ENCODE results near the gene ECHS1. TPM values are rescaled to one million over a fixed set of nuclear protein-coding genes. Genes with fewer than 3 reads are reported as not detected.
"Not testable (repeated sequence)": the region's sequence is repeated elsewhere in the genome, so short reads cannot be mapped to it uniquely, and the experiment has no call there.

The ECHS1 gene
- total RNA-seq: 64.1 TPM

- DNase-seq (ENCODE audit: low spot score): peak; percentile 98
- intact Hi-C loops (cut with DNase I): no loop called here
Observed at GRCh38 chr10:133373174-133374090, at the start of gene ECHS1. Gene ECHS1, minus strand, starts transcription at chr10:133373354. Its CDS starts 21 bp downstream, at chr10:133373333.

DNA sequence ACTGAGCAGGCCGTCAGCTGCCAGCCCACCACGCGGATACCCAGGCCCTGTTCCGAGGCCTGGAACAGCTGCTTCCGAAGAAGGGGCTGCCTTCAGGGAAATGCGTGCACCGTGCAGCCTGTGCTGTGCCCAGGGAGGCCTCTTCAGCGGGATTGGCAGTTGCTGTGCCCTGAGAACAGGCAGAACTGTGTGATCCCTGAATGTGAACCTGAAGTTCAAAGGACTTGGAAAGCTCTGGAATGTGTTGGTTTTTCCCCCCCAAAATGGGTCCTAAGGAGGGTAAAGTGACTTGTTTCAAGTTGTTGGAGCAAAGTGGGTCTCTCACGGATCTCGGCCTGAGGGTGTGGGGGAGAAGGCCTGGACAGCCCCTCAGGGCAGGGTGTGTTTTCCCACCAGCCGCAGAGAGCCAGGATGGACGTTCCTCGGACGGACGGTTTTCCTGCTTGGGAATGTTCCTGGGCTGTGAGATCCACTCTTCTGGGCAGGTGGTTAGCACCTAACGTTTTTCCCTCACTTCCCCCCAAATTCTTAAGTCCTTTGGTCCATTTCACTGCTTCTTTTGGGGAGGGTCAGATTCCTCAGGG, 49.2 kb upstream of the ECHS1 start:
- DNase-seq (ENCODE audit: low spot score) (no peak), ATAC-seq (no peak)
- intact Hi-C loops (cut with DNase I): no loop called here

More at GRCh38 chr10:133373174-133374090, at the start of gene ECHS1:
- ATAC-seq: peak; percentile 98

- no peak for ATAC-seq
- no peak for DNase-seq (ENCODE audit: low spot score)
- intact Hi-C loops (cut with DNase I): no loop called here
Observed at GRCh38 chr10:133421336-133422222, 48.4 kb upstream of the ECHS1 start.

- intact Hi-C loops (cut with DNase I): no loop called here
- ATAC-seq (no peak), DNase-seq (ENCODE audit: low spot score) (no peak)
Observed at GRCh38 chr10:133420579-133420978, 47.4 kb upstream of the ECHS1 start.

GRCh38 chr10:133420028-133420427, 46.9 kb upstream of the ECHS1 start:
- ATAC-seq (no peak), DNase-seq (ENCODE audit: low spot score) (no peak)
- intact Hi-C loops (cut with DNase I): no loop called here

- DNase-seq (ENCODE audit: low spot score): no peak
- ATAC-seq: no peak
- intact Hi-C loops (cut with DNase I): no loop called here
Observed at GRCh38 chr10:133419211-133419950, 46.2 kb upstream of the ECHS1 start.

- DNase-seq (ENCODE audit: low spot score) (no peak), ATAC-seq (no peak)
- intact Hi-C loops (cut with DNase I): no loop called here
Observed at GRCh38 chr10:133418289-133418993, 45.3 kb upstream of the ECHS1 start.

- intact Hi-C loops (cut with DNase I): no loop called here
- ATAC-seq: no peak
Observed at GRCh38 chr10:133415752-133416151, 42.6 kb upstream of the ECHS1 start.

GRCh38 chr10:133414401-133414800, 41.2 kb upstream of the ECHS1 start:
- intact Hi-C loops (cut with DNase I); DNase-seq (ENCODE audit: low spot score); ATAC-seq: not testable (repeated sequence)

More at GRCh38 chr10:133415752-133416151, 42.6 kb upstream of the ECHS1 start:
- DNase-seq (ENCODE audit: low spot score): no peak

GRCh38 chr10:133412381-133412711, 39.2 kb upstream of the ECHS1 start:
- intact Hi-C loops (cut with DNase I): no loop called here
- DNase-seq (ENCODE audit: low spot score): no peak
- ATAC-seq: no peak

- intact Hi-C loops (cut with DNase I): no loop called here
- ATAC-seq (no peak), DNase-seq (ENCODE audit: low spot score) (no peak)
Observed at GRCh38 chr10:133411523-133412380, 38.6 kb upstream of the ECHS1 start.

- DNase-seq (ENCODE audit: low spot score) (no peak), ATAC-seq (no peak)
- intact Hi-C loops (cut with DNase I): no loop called here
Observed at GRCh38 chr10:133405844-133406527, 32.8 kb upstream of the ECHS1 start.

- intact Hi-C loops (cut with DNase I): no loop called here
- no peak for ATAC-seq
- no peak for DNase-seq (ENCODE audit: low spot score)
Observed at GRCh38 chr10:133405272-133405671, 32.1 kb upstream of the ECHS1 start.

GRCh38 chr10:133403784-133404183, 30.6 kb upstream of the ECHS1 start:
- intact Hi-C loops (cut with DNase I): no loop called here
- no peak for ATAC-seq
- DNase-seq (ENCODE audit: low spot score): no peak

GRCh38 chr10:133403359-133403758, 30.2 kb upstream of the ECHS1 start:
- intact Hi-C loops (cut with DNase I): no loop called here
- DNase-seq (ENCODE audit: low spot score) (no peak), ATAC-seq (no peak)

GRCh38 chr10:133401981-133402725, 29.0 kb upstream of the ECHS1 start:
- ATAC-seq (no peak), DNase-seq (ENCODE audit: low spot score) (no peak)
- intact Hi-C loops (cut with DNase I): no loop called here
